ENCODE data around the gene MORC2.

Gene MORC2

GRCh38 chr22:30968015-30968923 lies at the start of gene MORC2:
Gene MORC2, minus strand, starts transcription at chr22:30968774. Its CDS starts 885 bp downstream, at chr22:30967889.
- Mint-ChIP-seq H3K36me3 (ENCODE audit: low read depth) (peaks cover 89% of the 10 kb centered on the region), H3K9me3 (peaks cover 45% of the 10 kb centered on the region), H3K4me1 (ENCODE audit: low read depth) (peaks cover 69% of the 10 kb centered on the region), H3K4me3 (peak within 1 kb of the TSS; percentile 87), H3K27ac (peak within 1 kb of the TSS; percentile 98), H3K27me3 (no peaks in the 10 kb centered on the region)
- DNase-seq, result no peak

- Mint-ChIP-seq H3K9me3 (peaks cover 12% of the 10 kb centered on the region), H3K27me3 (peaks cover 7% of the 10 kb centered on the region), H3K4me3 (no peak overlapping the region), H3K4me1 (ENCODE audit: low read depth) (no peaks in the 10 kb centered on the region), H3K27ac (no peak overlapping the region), H3K36me3 (ENCODE audit: low read depth) (peaks cover 3% of the 10 kb centered on the region)
- no peak for DNase-seq
These were observed 37.0 kb upstream of the MORC2 start for GRCh38 chr22:31005535-31005934.

GRCh38 chr22:31001124-31001770 lies 32.7 kb upstream of the MORC2 start:
- H3K4me3 Mint-ChIP-seq, result no peak overlapping the region
- H3K4me1 Mint-ChIP-seq (ENCODE audit: low read depth), result no peaks in the 10 kb centered on the region
- no peak for DNase-seq
- H3K27me3 Mint-ChIP-seq, result peaks cover 7% of the 10 kb centered on the region
- H3K36me3 Mint-ChIP-seq (ENCODE audit: low read depth), result peaks cover 3% of the 10 kb centered on the region
- H3K27ac Mint-ChIP-seq, result no peak overlapping the region
- H3K9me3 Mint-ChIP-seq, result peaks cover 9% of the 10 kb centered on the region

- Mint-ChIP-seq H3K27me3 (peaks cover 7% of the 10 kb centered on the region), H3K36me3 (ENCODE audit: low read depth) (no peaks in the 10 kb centered on the region), H3K9me3 (no peaks in the 10 kb centered on the region), H3K4me3 (no peak overlapping the region), H3K4me1 (ENCODE audit: low read depth) (no peaks in the 10 kb centered on the region), H3K27ac (no peak overlapping the region)
- DNase-seq, result no peak
These were observed 29.8 kb upstream of the MORC2 start for GRCh38 chr22:30998329-30998728.

GRCh38 chr22:30996462-30996861 lies 27.9 kb upstream of the MORC2 start:
- peaks cover 2% of the 10 kb centered on the region for H3K27me3 Mint-ChIP-seq
- no peaks in the 10 kb centered on the region for H3K4me1 Mint-ChIP-seq (ENCODE audit: low read depth)
- DNase-seq, result no peak
- H3K4me3 Mint-ChIP-seq, result no peak overlapping the region
- no peaks in the 10 kb centered on the region for H3K36me3 Mint-ChIP-seq (ENCODE audit: low read depth)
- no peak overlapping the region for H3K27ac Mint-ChIP-seq
- H3K9me3 Mint-ChIP-seq, result peaks cover 3% of the 10 kb centered on the region

GRCh38 chr22:30994960-30995359 lies 26.4 kb upstream of the MORC2 start:
- no peaks in the 10 kb centered on the region for H3K4me1 Mint-ChIP-seq (ENCODE audit: low read depth)
- DNase-seq, result no peak
- no peaks in the 10 kb centered on the region for H3K27me3 Mint-ChIP-seq
- no peak overlapping the region for H3K4me3 Mint-ChIP-seq
- no peak overlapping the region for H3K27ac Mint-ChIP-seq
- no peaks in the 10 kb centered on the region for H3K36me3 Mint-ChIP-seq (ENCODE audit: low read depth)
- peaks cover 9% of the 10 kb centered on the region for H3K9me3 Mint-ChIP-seq

GRCh38 chr22:30992565-30992964 lies 24.0 kb upstream of the MORC2 start:
- Mint-ChIP-seq H3K9me3 (peaks cover 15% of the 10 kb centered on the region), H3K4me3 (no peak overlapping the region), H3K4me1 (ENCODE audit: low read depth) (no peaks in the 10 kb centered on the region), H3K36me3 (ENCODE audit: low read depth) (no peaks in the 10 kb centered on the region), H3K27me3 (no peaks in the 10 kb centered on the region), H3K27ac (no peak overlapping the region)
- DNase-seq, result no peak

- H3K27me3 Mint-ChIP-seq, result no peaks in the 10 kb centered on the region
- no peaks in the 10 kb centered on the region for H3K4me1 Mint-ChIP-seq (ENCODE audit: low read depth)
- H3K36me3 Mint-ChIP-seq (ENCODE audit: low read depth), result no peaks in the 10 kb centered on the region
- H3K9me3 Mint-ChIP-seq, result peaks cover 22% of the 10 kb centered on the region
- DNase-seq, result no peak
- H3K27ac Mint-ChIP-seq, result no peak overlapping the region
- no peak overlapping the region for H3K4me3 Mint-ChIP-seq
These were observed 22.1 kb upstream of the MORC2 start for GRCh38 chr22:30990690-30991089.

GRCh38 chr22:30989474-30989873 lies 20.9 kb upstream of the MORC2 start:
- H3K27me3 Mint-ChIP-seq, result no peaks in the 10 kb centered on the region
- no peak overlapping the region for H3K27ac Mint-ChIP-seq
- H3K4me1 Mint-ChIP-seq (ENCODE audit: low read depth), result no peaks in the 10 kb centered on the region
- no peaks in the 10 kb centered on the region for H3K36me3 Mint-ChIP-seq (ENCODE audit: low read depth)
- peaks cover 28% of the 10 kb centered on the region for H3K9me3 Mint-ChIP-seq
- no peak overlapping the region for H3K4me3 Mint-ChIP-seq
- no peak for DNase-seq

- no peak for DNase-seq
- Mint-ChIP-seq H3K27ac (no peak overlapping the region), H3K9me3 (peaks cover 45% of the 10 kb centered on the region), H3K4me1 (ENCODE audit: low read depth) (no peaks in the 10 kb centered on the region), H3K27me3 (no peaks in the 10 kb centered on the region), H3K36me3 (ENCODE audit: low read depth) (no peaks in the 10 kb centered on the region), H3K4me3 (no peak overlapping the region)
These were observed 17.1 kb upstream of the MORC2 start for GRCh38 chr22:30985561-30986208.

GRCh38 chr22:30984317-30984716 lies 15.7 kb upstream of the MORC2 start:
- H3K27ac Mint-ChIP-seq, result no peak overlapping the region
- no peak for DNase-seq
- H3K4me3 Mint-ChIP-seq, result no peak overlapping the region
- peaks cover 5% of the 10 kb centered on the region for H3K4me1 Mint-ChIP-seq (ENCODE audit: low read depth)
- H3K9me3 Mint-ChIP-seq, result peaks cover 50% of the 10 kb centered on the region
- H3K27me3 Mint-ChIP-seq, result no peaks in the 10 kb centered on the region
- H3K36me3 Mint-ChIP-seq (ENCODE audit: low read depth), result peaks cover 5% of the 10 kb centered on the region

- peaks cover 59% of the 10 kb centered on the region for H3K9me3 Mint-ChIP-seq
- H3K27ac Mint-ChIP-seq, result no peak overlapping the region
- no peak for DNase-seq
- peaks cover 16% of the 10 kb centered on the region for H3K36me3 Mint-ChIP-seq (ENCODE audit: low read depth)
- peaks cover 5% of the 10 kb centered on the region for H3K4me1 Mint-ChIP-seq (ENCODE audit: low read depth)
- H3K27me3 Mint-ChIP-seq, result no peaks in the 10 kb centered on the region
- no peak overlapping the region for H3K4me3 Mint-ChIP-seq
These were observed 13.9 kb upstream of the MORC2 start for GRCh38 chr22:30982512-30982911.

GRCh38 chr22:30979932-30980331 lies 11.4 kb upstream of the MORC2 start:
- Mint-ChIP-seq H3K4me3 (no peak overlapping the region), H3K4me1 (ENCODE audit: low read depth) (peaks cover 8% of the 10 kb centered on the region), H3K36me3 (ENCODE audit: low read depth) (peaks cover 42% of the 10 kb centered on the region), H3K27ac (no peak overlapping the region), H3K27me3 (no peaks in the 10 kb centered on the region), H3K9me3 (peaks cover 75% of the 10 kb centered on the region)
- DNase-seq, result no peak

- Mint-ChIP-seq H3K9me3 (peaks cover 77% of the 10 kb centered on the region), H3K4me3 (no peak overlapping the region), H3K27ac (no peak overlapping the region), H3K4me1 (ENCODE audit: low read depth) (peaks cover 12% of the 10 kb centered on the region), H3K36me3 (ENCODE audit: low read depth) (peaks cover 57% of the 10 kb centered on the region), H3K27me3 (no peaks in the 10 kb centered on the region)
- no peak for DNase-seq
These were observed 9.9 kb upstream of the MORC2 start for GRCh38 chr22:30978304-30978962.

Data from activated T-cell treated with anti-CD3 and anti-CD28 coated beads, Interleukin-2, amount 50 U/mL, for 24 hours (primary cell).